K562 (cell line): ENCODE data around the gene NKX2-1. TPM values are rescaled to one million over a fixed set of nuclear protein-coding genes. Genes with fewer than 3 reads are reported as not detected.
A peak's percentile ranks its signal among the peaks of the same experiment; 100 is the strongest.

Experiments
- ATAC-seq: fragments of 200-7000 bp; cut with Tn5 transposase; 3 replicates; pipeline ENCODE4 v1.9.1; 2020; ENCODE audit warnings: moderate library complexity
- BruUV-seq: library from RNA; stranded (reverse); fragments of 400-500 nt; replicated peaks from 2 replicates; lab custom pipeline; 2021; lab: Mats Ljungman, UMichigan
- CTCF ChIA-PET: fragments of 300-600 bp; formaldehyde crosslinking; extraction: SDS; loops from one replicate; lab custom pipeline; 2021; ENCODE audit warnings: low intra/inter-chr PET ratio; lab: Yijun Ruan, JAX
- POLR2A ChIA-PET: fragments of 300-600, 350-650 bp; sonication (Branson Sonifier 250); formaldehyde crosslinking; extraction: SDS; loops from one replicate; lab custom pipeline; 2021; ENCODE audit warnings: antibody characterized with exemption, inconsistent platforms; lab: Yijun Ruan, JAX
- DNase-seq, 4 experiments: peaks; one replicate each; pipeline versions ENCODE4 v3.0.0 to v3.0.0-alpha.2; 2011 to 2018; ENCODE audit warnings: low spot score in 3 of 4, mixed read lengths in 3 of 4; ENCODE audit errors: extremely low read depth in 1 of 4
- FAIRE-seq: peaks from 2 replicates; lab custom pipeline; 2011; peaks lifted over from hg19 to GRCh38; lab: Jason Lieb, UNC
- H2AFZ ChIP-seq: 2 replicates; pipeline ENCODE4 v1.6.0; 2011; ENCODE audit warnings: low read depth, low read length, control low read depth, inconsistent platforms
- H3K27ac ChIP-seq: fragments of 200-600 bp; 3 replicates; pipeline ENCODE4 v1.8.0; 2011; ENCODE audit warnings: low read depth, mild to moderate bottlenecking, control low read depth, inconsistent platforms, low read length, moderate library complexity, mixed read lengths; ENCODE audit errors: extremely low read depth
- H3K27me3 ChIP-seq, 2 experiments: fragments of 300-600 bp in 1 of 2; 2 replicates in 1 of 2; 3 replicates in 1 of 2; pipeline versions ENCODE4 v1.6.0 to v1.8.0; 2011; ENCODE audit warnings: inconsistent platforms in 2 of 2, low read length in 2 of 2, mild to moderate bottlenecking in 1 of 2, mixed read lengths in 1 of 2, moderate library complexity in 1 of 2; ENCODE audit not compliant: control insufficient read depth in 2 of 2, insufficient read depth in 2 of 2
- H3K36me3 ChIP-seq: fragments of 300-600 bp; 3 replicates; pipeline ENCODE4 v1.8.0; 2011; ENCODE audit warnings: mild to moderate bottlenecking, low read length, inconsistent platforms; ENCODE audit not compliant: control insufficient read depth, insufficient read depth
- H3K4me1 ChIP-seq, 2 experiments: fragments of 200-600 bp in 1 of 2; replicated peaks in 1 of 2; 2 replicates in 1 of 2; 3 replicates in 1 of 2; pipeline versions ENCODE4 v1.5.1 to v1.8.0; 2011; ENCODE audit warnings: inconsistent platforms in 2 of 2, low read length in 2 of 2, mild to moderate bottlenecking in 1 of 2, mixed read lengths in 1 of 2, moderate library complexity in 1 of 2; ENCODE audit not compliant: control insufficient read depth in 2 of 2, insufficient read depth in 2 of 2
- H3K4me2 ChIP-seq: 2 replicates; pipeline ENCODE4 v1.6.1; 2011; ENCODE audit warnings: low read length, control low read depth, inconsistent platforms, mixed read lengths; ENCODE audit not compliant: insufficient read depth
- H3K4me3 ChIP-seq: fragments of 200-600 bp; sonication (generic), shearing (Covaris generic); 2 replicates; pipeline ENCODE4 v1.5.1; 2016; ENCODE audit warnings: control low read depth, inconsistent platforms
- H3K79me2 ChIP-seq: fragments of 200-600 bp; 3 replicates; pipeline ENCODE4 v1.8.0; 2011; ENCODE audit warnings: low read length, inconsistent platforms; ENCODE audit not compliant: control insufficient read depth, insufficient read depth
- H3K9ac ChIP-seq, 2 experiments: 2 replicates each; pipeline versions ENCODE4 v1.6.0 to v1.6.1; 2011; ENCODE audit warnings: low read depth in 2 of 2, low read length in 2 of 2, control low read depth in 1 of 2, inconsistent platforms in 1 of 2, mild to moderate bottlenecking in 1 of 2, mixed read lengths in 1 of 2; ENCODE audit not compliant: insufficient read depth in 1 of 2
- H3K9me1 ChIP-seq: one replicate; pipeline ENCODE4 v1.6.0; 2011; ENCODE audit warnings: inconsistent platforms, mild to moderate bottlenecking, low read length, moderate library complexity; ENCODE audit not compliant: control insufficient read depth, insufficient read depth
- H3K9me3 ChIP-seq: replicated peaks from 2 replicates; pipeline ENCODE4 v1.5.1; 2011; ENCODE audit warnings: low read depth, low read length, inconsistent platforms; ENCODE audit not compliant: control insufficient read depth, insufficient read depth
- H4K20me1 ChIP-seq: replicated peaks from 2 replicates; pipeline ENCODE4 v1.6.1; 2011; ENCODE audit warnings: low read length, inconsistent platforms, mixed read lengths; ENCODE audit not compliant: control insufficient read depth, insufficient read depth
- HDAC6 ChIP-seq: IDR thresholded peaks from 2 replicates; pipeline ENCODE4 v1.6.1; 2012; ENCODE audit warnings: low read depth, mild to moderate bottlenecking, control low read depth, inconsistent platforms, low read length, moderate library complexity
- HNRNPK ChIP-seq: fragments of 200-400 bp; formaldehyde crosslinking; IDR thresholded peaks from one replicate; pipeline ENCODE4 v1.6.1; 2018; ENCODE audit warnings: mild to moderate bottlenecking, low read depth, low read length; ENCODE audit not compliant: poor library complexity, severe bottlenecking
- ILK ChIP-seq: fragments of 450-650 bp; IDR thresholded peaks from 2 replicates; pipeline ENCODE4 v1.6.1; 2016; ENCODE audit warnings: missing genetic modification characterization, low read depth, mild to moderate bottlenecking, missing compliant biosample characterization, moderate library complexity, borderline replicate concordance
- KDM2B ChIP-seq: fragments of 250-450 bp; sonication (Bioruptor Pico); IDR thresholded peaks from 2 replicates; pipeline ENCODE4 v1.8.0; 2021; ENCODE audit warnings: mild to moderate bottlenecking, moderate library complexity
- MAFK ChIP-seq: IDR thresholded peaks from 2 replicates; pipeline ENCODE4 v1.6.1; 2011; ENCODE audit warnings: low read length, improper control_type of control experiment
- RUNX1 ChIP-seq: sonication (generic); IDR thresholded peaks from 2 replicates; pipeline ENCODE4 v1.6.1; 2016; ENCODE audit warnings: antibody characterized with exemption, low read depth
- SMARCA5 ChIP-seq: fragments of 450-650 bp; IDR thresholded peaks from 2 replicates; pipeline ENCODE4 v1.6.1; 2016
- SREBF1 ChIP-seq: fragments of 150-350 bp; IDR thresholded peaks from 2 replicates; pipeline ENCODE4 v1.6.1; 2014; ENCODE audit warnings: antibody characterized with exemption, low read depth, low read length, borderline replicate concordance
- SRSF7 ChIP-seq: fragments of 200-400 bp; formaldehyde crosslinking; optimal IDR thresholded peaks from 2 replicates; pipeline ENCODE3; 2017; ENCODE audit warnings: mild to moderate bottlenecking, low read depth, low read length
- TAF15 ChIP-seq: fragments of 200-400 bp; formaldehyde crosslinking; IDR thresholded peaks from 2 replicates; pipeline ENCODE4 v1.6.1; 2017; ENCODE audit warnings: mild to moderate bottlenecking, low read depth, low read length, moderate library complexity
- TCFL5 ChIP-seq: fragments of 250-450 bp; sonication (Bioruptor Pico); conservative IDR thresholded peaks from 2 replicates; pipeline ENCODE4 v1.6.1; 2021; ENCODE audit warnings: mild to moderate bottlenecking, moderate library complexity, matching md5 sums
- ZBTB7A ChIP-seq: IDR thresholded peaks from 2 replicates; pipeline ENCODE4 v1.6.1; 2011; ENCODE audit warnings: low read depth, mild to moderate bottlenecking, low read length, moderate library complexity, borderline replicate concordance; ENCODE audit not compliant: control insufficient read depth
- ZNF263 ChIP-seq: sonication (generic); formaldehyde crosslinking; IDR thresholded peaks from 2 replicates; pipeline ENCODE4 v1.8.0; 2022; ENCODE audit warnings: mild to moderate bottlenecking, missing genetic modification reagents, borderline replicate concordance
- WGBS: fragments of 100-300 bp; shearing (Covaris generic); methylation state at CpG from one replicate; pipeline ENCODE4 v1.1.6; 2016; ENCODE audit warnings: low coverage, mixed read lengths; ENCODE audit not compliant: insufficient coverage; ENCODE audit errors: missing lambda C conversion rate; 5-methylcytosine and 5-hydroxymethylcytosine counted together
- in situ Hi-C: fragments of 300-500 bp; cut with MboI; formaldehyde crosslinking; loops from 4 replicates; pipeline ENCODE4 v1.15.0; 2018; ENCODE audit warnings: inconsistent platforms, mixed read lengths
- intact Hi-C: fragments of 100-400 bp; cut with micrococcal nuclease; formaldehyde crosslinking; loops from 2 replicates; pipeline ENCODE4 v1.14.2; 2022
- polyA plus RNA-seq, 8 experiments: library from polyadenylated mRNA; depleted of rRNA in 4 of 8; stranded (reverse) in 5 of 8; unstranded in 3 of 8; fragments of >200 nt; fragmentation: Nextera tagmentation in 2 of 8; fragmentation: Illumina TruSeq in 1 of 8; extraction: Ambion mirVana in 2 of 8; extraction: Trizol in 1 of 8; gene quantifications; 2 replicates each; pipeline versions ENCODE4 v1.2.1 to v1.2.3, GENCODE V29; 2011 to 2014; ENCODE audit warnings: inconsistent platforms in 1 of 8, missing spikeins in 1 of 8
- total RNA-seq, 7 experiments: library from RNA; depleted of rRNA in 6 of 7; stranded (reverse); fragments of >200 nt in 6 of 7; fragmentation: Illumina TruSeq in 2 of 7; extraction: Trizol in 2 of 7; gene quantifications; 2 replicates each; pipeline versions ENCODE4 v1.2.1 to v1.2.3, GENCODE V29; 2011 to 2021; ENCODE audit warnings: low replicate concordance in 1 of 7
- TF ChIP-seq, protein P1 (sequence below): sonication (generic); formaldehyde crosslinking; IDR thresholded peaks from 2 replicates; pipeline ENCODE4 v1.9.0; 2022; ENCODE audit warnings: mild to moderate bottlenecking, missing genetic modification reagents

NKX2-1 gene
- total and polyA plus RNA-seq, 9 of the 15 experiments (the other 6 are each of a cell fraction or from before 2014, with no cell fraction given) = 0.11 TPM; not detected in 8

DNA sequence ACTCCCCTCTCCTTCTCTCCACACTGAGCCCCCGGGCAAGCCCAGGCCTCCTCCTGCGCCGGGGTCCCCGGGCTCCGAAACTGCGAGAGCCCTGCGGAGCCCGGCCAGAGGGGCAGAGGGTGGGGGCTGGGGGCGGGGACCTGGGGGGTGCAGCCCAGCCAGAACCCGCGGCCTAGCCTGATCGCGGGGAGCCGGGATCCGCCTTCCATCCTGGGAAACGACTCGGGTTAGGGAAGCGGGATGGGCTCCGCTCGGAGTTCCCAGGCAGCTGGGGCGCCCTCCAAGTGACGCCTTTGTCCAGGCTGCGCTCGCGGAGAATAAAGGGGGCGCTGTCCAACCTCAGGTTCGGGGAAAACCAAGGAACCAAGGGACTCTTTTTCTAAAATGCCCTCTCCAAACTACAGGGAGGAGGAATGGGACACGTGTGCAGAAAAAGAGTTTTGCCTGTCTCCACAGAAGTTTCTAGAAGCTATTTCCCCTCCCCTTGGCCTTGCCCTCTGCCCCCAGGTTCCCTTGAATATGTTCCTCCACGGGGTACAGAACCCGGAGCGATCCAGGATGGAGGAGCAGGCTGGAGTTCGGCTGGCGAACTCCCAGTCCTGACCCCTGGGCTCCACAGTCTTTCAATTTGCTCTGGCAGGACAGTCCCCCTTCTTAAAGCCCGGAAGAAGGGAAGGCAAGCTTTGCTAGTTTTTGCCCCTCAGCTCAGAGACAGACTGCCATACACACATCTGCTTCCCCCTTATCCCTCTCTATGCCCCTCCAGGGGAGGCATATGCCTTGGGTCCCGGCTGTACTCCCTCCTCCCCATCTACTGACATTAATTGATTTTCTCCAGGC, 13.9 kb downstream of the NKX2-1 start:
- FAIRE-seq (no peak), DNase-seq (no peak), ATAC-seq (peak; percentile 35; the same call in 1 of the 3 replicates)
- CTCF ChIA-PET = no interaction called here
- no peaks in the 10 kb centered on the region for H3K79me2 ChIP-seq
- POLR2A ChIA-PET = interaction anchor here (0.6 to 0.7 kb wide), 2 partner anchors 12 to 81 kb away, joined by 3 to 4 read pairs; no protein-coding TSS in a partner anchor
- H3K4me1 ChIP-seq = no peaks in the 10 kb centered on the region; a peak in 2 of 5 replicates
- no TSS peak for BruUV-seq
- no peak overlapping the region for H3K9ac ChIP-seq
- no peak overlapping the region for H3K4me3 ChIP-seq
- no peak overlapping the region for H3K27ac ChIP-seq
- in situ Hi-C loops (no loop called here), intact Hi-C loops (no loop called here)
- 4% methylated on average over 14 of the region's 35 CpGs for WGBS
- peaks cover 32 to 53% of the 10 kb centered on the region in 2 experiments for H3K27me3 ChIP-seq
- H3K36me3 ChIP-seq = no peaks in the 10 kb centered on the region
- no peak overlapping the region for H3K4me2 ChIP-seq
- no peaks in the 10 kb centered on the region for H3K9me3 ChIP-seq
- TF ChIP-seq RUNX1 (no peak), HNRNPK (no peak), ZNF263 (no peak)
- H2AFZ ChIP-seq = no peak overlapping the region
- H3K9me1 ChIP-seq = no peaks in the 10 kb centered on the region
- H4K20me1 ChIP-seq = no peaks in the 10 kb centered on the region

DNA sequence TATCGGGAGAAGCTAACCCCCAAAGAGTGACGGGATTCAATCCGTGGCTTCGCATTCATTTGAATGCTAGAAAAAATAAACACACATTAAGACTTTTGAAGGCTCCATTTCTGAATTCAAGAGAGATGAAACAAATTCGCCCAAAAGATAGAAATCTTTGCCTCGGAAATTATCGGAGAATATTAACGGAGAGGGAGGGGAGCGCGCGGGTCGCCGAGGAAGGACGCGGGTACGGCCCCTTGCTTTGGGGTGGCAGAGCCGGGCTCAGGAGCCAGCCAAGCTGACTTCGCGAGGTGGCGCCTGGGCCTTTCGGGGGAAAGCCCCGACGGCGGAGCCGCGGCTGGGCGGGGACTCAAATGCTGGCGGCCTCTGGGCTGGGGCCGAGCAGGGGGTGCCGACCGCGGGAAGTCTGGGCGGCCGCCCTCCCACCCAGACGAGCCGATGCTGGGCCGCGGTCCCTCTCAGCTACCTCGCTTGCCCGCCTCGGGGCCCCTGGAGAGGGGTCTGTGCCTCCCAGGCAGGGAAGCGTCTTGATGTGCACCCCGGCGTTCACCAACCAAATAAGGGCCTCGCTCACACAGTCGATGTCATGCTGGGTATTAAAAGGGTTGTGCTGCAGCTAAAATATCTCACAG, 14.7 kb downstream of the NKX2-1 start:
- no peak overlapping the region for H3K4me3 ChIP-seq
- no peaks in the 10 kb centered on the region; a peak in 2 of 5 replicates for H3K4me1 ChIP-seq
- H3K79me2 ChIP-seq = no peaks in the 10 kb centered on the region
- no peaks in the 10 kb centered on the region for H4K20me1 ChIP-seq
- FAIRE-seq = no peak
- H3K27ac ChIP-seq = no peak overlapping the region
- H3K9me1 ChIP-seq = no peaks in the 10 kb centered on the region
- intact Hi-C loops (no loop called here), in situ Hi-C loops (no loop called here)
- H3K4me2 ChIP-seq = no peak overlapping the region
- WGBS = 27% methylated on average over 22 of the region's 46 CpGs
- no TSS peak for BruUV-seq
- H3K36me3 ChIP-seq = no peaks in the 10 kb centered on the region
- H3K9me3 ChIP-seq = no peaks in the 10 kb centered on the region
- CTCF ChIA-PET = no interaction called here
- H3K27me3 ChIP-seq = peaks cover 28 to 47% of the 10 kb centered on the region in 2 experiments
- H2AFZ ChIP-seq = no peak overlapping the region
- POLR2A ChIA-PET = no interaction called here
- no peak for DNase-seq
- no peak overlapping the region for H3K9ac ChIP-seq
- no peak for ATAC-seq
- TF ChIP-seq SRSF7 (no peak), TCFL5 (no peak), KDM2B (CRISPR knock-in tag) (no peak), MAFK (no peak), SREBF1 (no peak), ILK (tag) (no peak), ZBTB7A (no peak), SMARCA5 (no peak), TAF15 (no peak), HDAC6 (no peak)
- TF ChIP-seq, protein P1, sequence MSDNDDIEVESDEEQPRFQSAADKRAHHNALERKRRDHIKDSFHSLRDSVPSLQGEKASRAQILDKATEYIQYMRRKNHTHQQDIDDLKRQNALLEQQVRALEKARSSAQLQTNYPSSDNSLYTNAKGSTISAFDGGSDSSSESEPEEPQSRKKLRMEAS = no peak
